HUES6 (cell line): ENCODE results near the gene DCTN4.
A peak's percentile ranks its signal among the peaks of the same experiment; 100 is the strongest.

Source experiments
- H3K27ac ChIP-seq: 2 replicates; pipeline ENCODE4 v1.7.0; 2013; ENCODE audit warnings: low read depth, mild to moderate bottlenecking, low read length, inconsistent platforms
- H3K27me3 ChIP-seq: 2 replicates; pipeline ENCODE4 v1.6.1; 2013; ENCODE audit warnings: low read length; ENCODE audit not compliant: control insufficient read depth, insufficient read depth
- H3K36me3 ChIP-seq: 2 replicates; pipeline ENCODE4 v1.6.1; 2013; ENCODE audit warnings: low read length; ENCODE audit not compliant: control insufficient read depth, insufficient read depth
- H3K4me1 ChIP-seq: 2 replicates; pipeline ENCODE4 v1.6.1; 2013; ENCODE audit warnings: low read length; ENCODE audit not compliant: control insufficient read depth, insufficient read depth
- H3K4me3 ChIP-seq: 2 replicates; pipeline ENCODE4 v1.5.1; 2013; ENCODE audit warnings: low read depth, low read length
- H3K9ac ChIP-seq: one replicate; pipeline ENCODE4 v1.6.1; 2013; ENCODE audit warnings: mild to moderate bottlenecking, low read length
- H3K9me3 ChIP-seq: 2 replicates; pipeline ENCODE4 v1.6.1; 2013; ENCODE audit warnings: low read depth, low read length; ENCODE audit not compliant: control insufficient read depth, insufficient read depth

Gene DCTN4

GRCh38 chr5:150689120-150689519, 69.7 kb downstream of the DCTN4 start:
- Histone ChIP-seq H3K27ac (no peak overlapping the region), H3K9ac (no peak overlapping the region), H3K27me3 (no peaks in the 10 kb centered on the region), H3K4me1 (no peaks in the 10 kb centered on the region), H3K9me3 (no peaks in the 10 kb centered on the region), H3K36me3 (peaks cover 36% of the 10 kb centered on the region), H3K4me3 (no peak overlapping the region)

GRCh38 chr5:150676578-150676977, 82.2 kb downstream of the DCTN4 start:
- Histone ChIP-seq H3K27ac (no peak overlapping the region), H3K9ac (no peak overlapping the region), H3K4me3 (no peak overlapping the region), H3K27me3 (no peaks in the 10 kb centered on the region), H3K9me3 (no peaks in the 10 kb centered on the region), H3K36me3 (0 out of 2 replicates have a peak, but pooled peaks cover 9% of the 10 kb centered on the region), H3K4me1 (peaks cover 16% of the 10 kb centered on the region)

GRCh38 chr5:150675069-150675468, 83.7 kb downstream of the DCTN4 start:
- Histone ChIP-seq H3K9ac (no peak overlapping the region), H3K9me3 (no peaks in the 10 kb centered on the region), H3K27ac (no peak overlapping the region)

GRCh38 chr5:150674341-150674821, 84.4 kb downstream of the DCTN4 start:
- H3K27ac ChIP-seq, result peak overlapping the region; percentile 10; the same call in 1 of the 2 replicates
- no peak overlapping the region for H3K9ac ChIP-seq

More at GRCh38 chr5:150675069-150675468, 83.7 kb downstream of the DCTN4 start:
- H3K4me1 ChIP-seq, result peaks cover 29% of the 10 kb centered on the region
- H3K4me3 ChIP-seq, result no peak overlapping the region
- 0 out of 2 replicates have a peak, but pooled peaks cover 9% of the 10 kb centered on the region for H3K36me3 ChIP-seq
- no peaks in the 10 kb centered on the region for H3K27me3 ChIP-seq

GRCh38 chr5:150672884-150673275, 85.9 kb downstream of the DCTN4 start:
- Histone ChIP-seq H3K27ac (peak overlapping the region; percentile 90; the same call in 1 of the 2 replicates), H3K9me3 (no peaks in the 10 kb centered on the region), H3K9ac (peak overlapping the region; percentile 96), H3K36me3 (0 out of 2 replicates have a peak, but pooled peaks cover 9% of the 10 kb centered on the region), H3K27me3 (no peaks in the 10 kb centered on the region), H3K4me3 (peak overlapping the region; percentile 94), H3K4me1 (peaks cover 31% of the 10 kb centered on the region)

More at GRCh38 chr5:150674341-150674821, 84.4 kb downstream of the DCTN4 start:
- Histone ChIP-seq H3K4me3 (no peak overlapping the region), H3K4me1 (peaks cover 31% of the 10 kb centered on the region), H3K36me3 (0 out of 2 replicates have a peak, but pooled peaks cover 9% of the 10 kb centered on the region), H3K9me3 (no peaks in the 10 kb centered on the region), H3K27me3 (no peaks in the 10 kb centered on the region)

- Histone ChIP-seq H3K27me3 (no peaks in the 10 kb centered on the region), H3K4me3 (peak overlapping the region; percentile 94), H3K27ac (peak overlapping the region; percentile 90), H3K9ac (peak overlapping the region; percentile 96), H3K36me3 (0 out of 2 replicates have a peak, but pooled peaks cover 9% of the 10 kb centered on the region), H3K9me3 (no peaks in the 10 kb centered on the region), H3K4me1 (peaks cover 31% of the 10 kb centered on the region)
Measured at GRCh38 chr5:150672237-150672883, 86.5 kb downstream of the DCTN4 start.

GRCh38 chr5:150671509-150672236, 87.1 kb downstream of the DCTN4 start:
- H3K27me3 ChIP-seq, result no peaks in the 10 kb centered on the region
- no peaks in the 10 kb centered on the region for H3K9me3 ChIP-seq
- H3K4me3 ChIP-seq, result peak overlapping the region; percentile 94
- H3K27ac ChIP-seq, result peak overlapping the region; percentile 90
- peaks cover 31% of the 10 kb centered on the region for H3K4me1 ChIP-seq
- H3K36me3 ChIP-seq, result 0 out of 2 replicates have a peak, but pooled peaks cover 3% of the 10 kb centered on the region
- peak overlapping the region; percentile 96 for H3K9ac ChIP-seq

GRCh38 chr5:150670948-150671310, 87.9 kb downstream of the DCTN4 start:
- Histone ChIP-seq H3K4me3 (peak overlapping the region; percentile 94), H3K4me1 (peaks cover 31% of the 10 kb centered on the region), H3K36me3 (0 out of 2 replicates have a peak, but pooled peaks cover 3% of the 10 kb centered on the region), H3K9ac (peak overlapping the region; percentile 96), H3K27ac (0 out of 2 replicates have a peak overlapping the region, but pooled peaks have one; percentile 90), H3K27me3 (no peaks in the 10 kb centered on the region), H3K9me3 (no peaks in the 10 kb centered on the region)

GRCh38 chr5:150670275-150670947, 88.4 kb downstream of the DCTN4 start:
- H3K27me3 ChIP-seq, result no peaks in the 10 kb centered on the region
- 0 out of 2 replicates have a peak, but pooled peaks cover 3% of the 10 kb centered on the region for H3K36me3 ChIP-seq
- no peaks in the 10 kb centered on the region for H3K9me3 ChIP-seq
- peaks cover 31% of the 10 kb centered on the region for H3K4me1 ChIP-seq
- peak overlapping the region; percentile 94; the same call in 1 of the 2 replicates for H3K4me3 ChIP-seq
- peak overlapping the region; percentile 96 for H3K9ac ChIP-seq
- no peak overlapping the region for H3K27ac ChIP-seq

GRCh38 chr5:150665044-150665443, 93.8 kb downstream of the DCTN4 start:
- Histone ChIP-seq H3K9ac (no peak overlapping the region), H3K4me1 (peaks cover 14% of the 10 kb centered on the region), H3K9me3 (no peaks in the 10 kb centered on the region), H3K4me3 (no peak overlapping the region), H3K27ac (no peak overlapping the region), H3K36me3 (0 out of 2 replicates have a peak, but pooled peaks cover 3% of the 10 kb centered on the region), H3K27me3 (no peaks in the 10 kb centered on the region)
